Hindlimb muscle (tissue), 1 donor: Measurements from ENCODE around the gene NAALADL1. TPM values are rescaled to one million over a fixed set of nuclear protein-coding genes. Genes with fewer than 3 reads are reported as not detected.
"Not testable (repeated sequence)": the region's sequence is repeated elsewhere in the genome, so short reads cannot be mapped to it uniquely, and the experiment has no call there.

ENCODE experiments used
- DNase-seq: peaks from one replicate; pipeline ENCODE4 v3.0.0-alpha.2; 2013
- polyA plus RNA-seq: library from polyadenylated mRNA; unstranded; fragments of 120-200 nt; gene quantifications from one replicate; pipeline ENCODE4 v1.2.1, GENCODE V29; 2013; ENCODE audit not compliant: insufficient read length

Gene NAALADL1
- polyA plus RNA-seq, 1 donor, result 7.4 TPM

DNA sequence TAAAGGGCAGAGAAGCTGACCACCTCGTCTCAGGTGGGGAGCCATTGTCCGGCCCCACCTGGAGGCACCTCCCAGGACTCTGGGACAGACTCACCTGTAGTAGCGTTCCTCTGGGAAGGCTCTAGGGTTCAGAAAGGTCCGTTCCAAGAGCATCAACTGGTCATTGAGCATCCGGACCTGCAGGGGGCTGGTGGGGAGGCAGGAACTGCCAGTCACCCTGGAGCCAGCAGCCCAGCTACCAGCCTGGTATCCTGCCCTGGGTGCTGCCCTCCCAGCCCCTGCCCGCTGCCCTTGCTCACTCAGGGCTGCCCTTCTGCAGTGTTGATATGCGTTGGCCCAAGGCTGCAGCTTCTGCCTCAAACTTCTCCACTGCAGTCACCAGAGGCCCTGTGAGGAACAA is 12.6 kb downstream of the NAALADL1 start:
- no peak for DNase-seq

DNA sequence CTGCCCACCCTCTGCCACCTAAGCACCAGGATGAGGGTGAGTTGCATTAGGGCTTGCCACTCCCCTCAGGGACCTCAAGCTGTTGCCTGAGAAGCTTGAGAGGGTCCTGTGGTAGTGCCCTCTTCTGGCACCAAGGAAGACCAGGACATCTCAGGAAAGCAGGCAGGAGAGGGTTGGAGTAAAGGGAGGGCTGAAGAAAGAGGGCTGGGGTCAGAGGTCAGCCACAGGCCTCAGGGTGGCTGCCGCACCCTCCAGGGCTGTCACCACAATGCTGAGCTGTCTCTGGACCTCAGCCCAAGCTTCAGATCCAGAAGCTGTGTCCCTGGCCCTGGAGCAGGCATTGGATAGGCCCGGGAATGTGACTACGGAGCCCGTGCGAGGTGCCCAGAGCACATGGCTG is 13.3 kb downstream of the NAALADL1 start:
- DNase-seq, result no peak

DNA sequence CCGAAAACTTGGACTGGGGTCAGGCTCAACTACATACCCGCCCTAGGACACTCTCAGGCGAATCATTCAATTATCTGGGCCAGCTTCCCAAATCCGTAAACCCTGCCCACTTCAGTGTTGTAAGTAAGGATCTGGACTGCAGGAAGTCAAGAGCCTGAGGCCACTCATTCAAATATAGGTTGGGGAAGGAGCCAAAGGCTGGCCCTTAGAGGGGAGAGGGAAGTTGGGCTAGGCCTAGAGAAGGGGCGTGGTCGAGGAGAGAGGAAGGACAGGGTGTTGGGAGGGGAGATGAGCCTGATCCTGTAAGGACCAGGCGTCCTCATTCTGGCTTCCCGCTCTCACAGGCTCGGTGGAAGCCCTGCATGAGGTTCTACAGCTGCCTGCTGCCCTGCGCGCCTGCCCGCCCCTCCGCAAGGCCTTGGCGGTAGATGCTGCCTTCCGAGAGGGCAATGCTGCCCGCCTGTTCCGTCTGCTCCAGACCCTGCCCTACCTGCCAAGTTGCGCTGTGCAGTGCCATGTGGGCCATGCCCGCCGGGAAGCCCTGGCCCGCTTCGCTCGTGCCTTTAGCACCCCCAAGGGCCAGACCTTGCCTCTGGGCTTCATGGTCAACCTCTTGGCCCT is 14.4 kb downstream of the NAALADL1 start:
- peak; percentile 47 for DNase-seq

DNA sequence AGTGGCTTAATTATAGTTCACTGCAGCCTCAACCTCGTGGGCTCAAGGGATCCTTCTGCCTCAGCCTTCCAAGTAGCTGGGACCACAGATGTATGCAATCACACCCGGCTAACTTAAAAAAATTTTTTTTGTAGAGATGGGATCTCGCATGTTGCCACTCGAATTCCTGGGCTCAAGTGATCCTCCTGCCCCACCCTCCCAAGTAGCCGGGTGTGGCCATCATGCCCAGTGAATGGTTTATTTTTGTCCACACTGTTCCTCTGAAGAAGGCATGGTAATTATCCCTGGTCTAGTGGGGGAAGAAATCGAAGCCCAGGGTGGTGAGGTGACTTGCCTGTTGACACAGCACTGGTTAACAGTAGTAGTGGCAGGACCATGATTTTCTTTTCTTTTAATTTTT is 15.5 kb downstream of the NAALADL1 start:
- DNase-seq, result no peak

DNA sequence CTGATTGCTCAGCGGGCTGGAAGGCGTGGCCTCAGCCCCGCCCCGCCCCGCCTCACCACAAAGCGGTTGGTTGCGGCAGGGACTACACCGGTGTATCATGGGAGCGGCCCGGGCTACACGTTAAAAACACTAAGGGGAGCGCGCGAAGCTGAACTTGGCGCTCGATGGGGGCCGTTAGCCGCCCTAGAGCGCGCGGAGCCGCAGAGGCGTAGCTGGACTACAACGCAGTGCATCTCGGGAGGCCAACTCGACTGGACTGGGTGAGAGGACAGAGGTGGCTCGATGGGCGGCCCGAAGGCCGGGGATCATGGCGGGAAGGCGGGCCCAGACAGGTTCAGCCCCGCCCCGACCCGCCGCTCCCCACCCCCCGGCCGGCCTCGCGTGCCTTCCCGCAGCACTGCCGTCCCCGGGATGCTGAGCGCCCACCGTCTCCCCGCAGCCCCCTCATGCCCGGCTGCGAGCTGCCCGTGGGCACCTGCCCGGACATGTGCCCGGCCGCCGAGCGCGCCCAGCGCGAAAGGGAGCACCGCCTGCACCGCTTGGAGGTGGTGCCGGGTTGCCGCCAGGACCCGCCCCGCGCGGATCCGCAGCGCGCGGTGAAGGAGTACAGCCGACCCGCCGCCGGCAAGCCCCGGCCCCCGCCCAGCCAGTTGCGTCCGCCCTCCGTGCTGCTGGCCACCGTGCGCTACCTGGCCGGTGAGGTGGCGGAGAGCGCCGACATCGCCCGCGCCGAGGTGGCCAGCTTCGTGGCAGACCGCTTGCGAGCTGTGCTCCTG is 17.3 kb downstream of the NAALADL1 start, which contains the start of gene SAC3D1:
Gene SAC3D1, plus strand, starts transcription at position 364 of the 776 bp plus-strand sequence. Its CDS starts 83 bp downstream, at position 447.
- peak; percentile 89 for DNase-seq

DNA sequence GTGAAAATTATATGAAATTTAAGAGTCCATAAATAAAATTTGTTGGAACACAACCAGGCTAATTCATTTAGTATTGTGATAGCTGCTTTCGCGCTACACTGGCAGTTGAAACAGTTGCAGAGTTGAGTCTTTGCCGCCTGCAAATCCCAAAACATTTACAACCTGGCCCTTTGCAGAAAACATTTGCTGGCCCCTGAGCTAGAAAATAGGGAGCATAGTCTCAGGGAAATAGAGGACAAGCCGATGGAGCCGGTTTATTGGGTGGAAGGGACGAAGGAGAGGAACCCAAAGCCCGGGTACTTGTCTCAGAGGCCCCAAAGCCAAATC is 17.9 kb downstream of the NAALADL1 start:
- DNase-seq, result no peak

DNA sequence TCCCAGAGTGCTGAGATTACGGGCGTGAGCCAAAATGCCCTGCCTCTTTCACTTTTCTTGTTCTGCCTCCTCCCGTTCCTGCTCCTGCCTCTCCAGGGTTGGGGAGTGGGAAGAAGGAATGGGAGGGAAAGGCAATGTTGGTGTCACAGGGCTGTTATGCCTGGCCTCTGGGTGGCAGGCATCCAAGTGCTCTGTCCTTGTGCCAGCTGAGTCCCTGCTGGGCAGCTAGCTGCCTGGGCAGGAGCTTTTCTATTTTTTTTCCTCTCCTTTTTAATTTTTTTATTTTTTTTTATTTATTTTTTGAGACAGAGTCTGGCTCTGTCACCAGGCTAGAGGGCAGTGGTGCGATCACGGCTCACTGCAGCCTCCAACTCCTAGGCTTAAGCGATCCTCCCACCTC is 21.4 kb downstream of the NAALADL1 start:
- DNase-seq, result no peak

DNA sequence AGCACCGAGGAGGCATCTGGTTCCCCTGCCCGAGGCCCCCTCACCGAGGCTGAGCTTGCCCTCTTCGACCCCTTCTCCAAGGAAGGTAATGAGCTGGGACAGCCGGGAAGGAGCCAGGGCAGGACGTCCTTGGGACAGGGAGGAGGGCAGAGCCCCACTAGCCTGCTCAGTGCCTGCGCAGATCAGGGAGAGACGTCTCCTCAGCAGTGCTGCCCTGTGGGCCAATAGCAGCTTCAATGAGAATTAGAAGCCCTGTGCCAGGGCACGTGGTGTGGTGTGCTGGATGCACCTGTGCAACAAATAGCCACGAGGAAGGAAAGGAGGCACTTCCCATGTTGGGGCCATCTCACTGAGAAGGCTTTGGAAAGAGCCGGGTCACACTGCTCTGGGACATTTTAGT is 22.8 kb downstream of the NAALADL1 start:
- DNase-seq, result no peak

DNA sequence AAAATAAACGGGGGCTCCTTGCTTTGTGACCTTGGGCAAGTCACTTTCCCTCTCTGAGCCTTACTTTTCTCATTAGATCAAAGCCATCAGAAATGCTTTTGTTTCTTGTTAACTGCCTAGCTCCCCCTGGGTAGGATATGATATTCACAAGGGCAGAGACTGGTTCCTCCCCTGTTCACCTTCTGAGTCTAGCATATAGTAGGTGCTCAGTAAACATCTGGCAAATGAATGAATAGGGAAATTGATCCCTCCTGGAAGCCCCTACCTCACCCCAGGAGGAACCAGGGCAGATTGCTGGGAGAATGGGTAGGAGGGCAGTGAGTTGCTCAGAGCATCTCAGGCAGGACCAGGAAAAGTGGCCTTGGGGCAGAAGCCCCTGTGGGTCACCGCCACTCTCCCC is 23.9 kb downstream of the NAALADL1 start:
- no peak for DNase-seq

DNA sequence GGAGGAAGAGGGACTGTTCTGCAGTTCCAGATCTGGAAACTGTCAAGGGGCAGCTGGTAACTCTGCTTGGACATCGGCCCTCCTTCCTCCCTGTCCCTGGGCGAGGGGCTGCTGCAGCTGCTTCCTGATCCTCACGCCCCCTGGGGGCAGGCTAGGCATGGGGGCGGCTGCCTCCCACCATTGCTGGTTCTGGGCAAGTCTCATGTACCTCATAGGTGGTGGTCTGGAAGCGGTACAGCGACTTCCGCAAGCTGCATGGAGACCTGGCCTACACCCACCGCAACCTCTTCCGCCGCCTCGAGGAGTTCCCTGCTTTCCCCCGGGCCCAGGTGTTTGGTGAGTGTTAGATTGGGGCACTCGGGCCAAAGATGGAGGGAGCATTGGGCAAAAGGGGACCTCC is 26.1 kb downstream of the NAALADL1 start:
- no peak for DNase-seq

DNA sequence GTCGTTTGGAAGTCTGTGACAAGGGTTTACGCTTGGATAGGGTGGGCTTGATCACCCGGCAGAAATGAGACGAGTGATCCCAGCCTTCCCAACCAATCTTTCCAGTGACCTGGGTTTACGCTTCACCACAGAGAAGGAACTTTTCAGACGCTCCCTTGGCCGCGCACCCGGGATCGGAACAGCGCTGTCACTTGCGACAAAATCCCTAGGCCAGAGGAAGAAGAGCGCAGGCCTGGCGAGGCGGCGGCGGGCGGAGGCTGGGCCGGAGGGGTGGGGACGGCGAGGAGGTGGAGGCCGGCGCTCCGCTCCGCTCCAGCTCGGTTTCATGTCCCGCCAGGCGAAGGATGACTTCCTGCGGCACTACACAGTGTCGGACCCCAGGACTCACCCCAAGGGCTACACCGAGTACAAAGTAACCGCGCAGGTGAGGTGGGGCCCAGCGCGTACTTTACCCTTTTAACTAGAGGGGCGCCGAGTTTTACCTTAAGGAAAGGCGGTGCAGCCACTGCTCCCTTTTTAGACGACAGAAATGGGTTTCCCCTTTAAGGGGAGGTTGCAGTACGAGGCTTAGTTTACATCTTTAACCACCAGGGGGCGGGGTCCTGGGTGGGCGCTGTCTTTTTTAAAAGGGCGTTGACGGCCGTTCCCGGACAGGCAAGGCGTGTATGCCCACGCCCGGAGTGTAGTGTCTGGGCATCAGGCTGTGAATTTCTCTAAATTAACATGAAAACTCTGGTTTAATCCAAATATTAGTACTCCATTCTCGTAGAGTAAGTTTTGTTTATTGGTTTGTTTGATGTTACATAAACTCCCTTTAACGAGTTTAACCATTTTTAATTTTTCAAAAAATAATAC is 30.9 kb downstream of the NAALADL1 start, which contains the start of gene SNX15:
Gene SNX15, plus strand, starts transcription at position 227 of the 855 bp plus-strand sequence. Its CDS starts 99 bp downstream, at position 326.
- peak; percentile 96 for DNase-seq

DNA sequence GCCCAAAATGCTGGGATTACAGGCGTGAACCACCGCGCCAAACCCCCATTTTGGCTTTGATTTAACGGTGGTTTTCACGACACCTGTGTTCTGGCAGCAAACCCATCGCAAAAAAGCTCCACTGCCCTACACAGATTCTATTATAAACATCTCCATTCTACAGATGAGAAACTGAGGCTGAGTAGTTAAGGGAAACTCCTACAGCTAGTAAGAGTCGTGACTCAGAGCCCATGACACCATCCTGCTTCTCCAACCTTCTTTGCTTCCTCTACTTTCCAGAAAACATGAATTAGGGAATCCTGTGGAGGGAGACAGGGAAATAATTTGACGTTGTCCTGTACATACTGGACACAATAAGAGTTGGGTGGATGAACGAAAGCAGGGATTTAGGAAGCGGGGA is 31.5 kb downstream of the NAALADL1 start:
- DNase-seq, result no peak

DNA sequence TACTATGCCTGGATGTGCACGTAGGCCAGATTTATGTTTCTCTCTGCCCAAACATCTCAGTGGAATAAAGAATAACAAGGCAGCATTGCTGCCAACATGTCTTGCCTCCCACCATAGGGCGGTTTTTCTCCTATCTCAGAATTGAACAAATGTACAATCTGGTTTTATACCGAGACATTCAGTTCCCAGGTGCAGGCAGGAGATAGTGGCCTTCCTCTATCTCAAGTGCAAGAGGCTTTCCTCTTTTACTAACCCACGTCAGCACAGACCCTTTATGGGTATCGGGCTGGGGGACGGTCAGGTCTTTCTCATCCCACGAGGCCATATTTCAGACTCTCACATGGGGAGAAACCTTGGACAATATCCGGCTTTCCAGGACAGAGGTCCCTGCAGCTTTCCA is 34.9 kb downstream of the NAALADL1 start:
- not testable (repeated sequence) for DNase-seq

DNA sequence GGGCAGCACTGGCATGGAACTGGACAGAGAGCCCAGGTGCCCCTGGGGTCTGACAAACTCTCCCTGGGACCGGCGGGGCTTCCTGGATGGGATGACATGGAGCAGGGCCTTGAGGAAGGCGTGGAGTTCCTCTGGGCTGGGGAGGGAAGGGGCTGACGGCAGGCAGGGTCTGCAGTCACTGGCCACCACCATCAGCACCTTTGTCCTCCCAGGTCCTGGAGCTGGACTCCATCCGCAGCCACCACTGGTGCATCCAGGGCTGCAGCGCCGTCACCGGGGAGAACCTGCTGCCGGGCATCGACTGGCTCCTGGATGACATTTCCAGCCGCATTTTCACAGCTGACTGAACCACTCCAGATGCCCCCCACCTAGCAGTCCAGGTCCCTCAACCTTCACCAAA is 36.8 kb downstream of the NAALADL1 start:
- DNase-seq, result no peak

DNA sequence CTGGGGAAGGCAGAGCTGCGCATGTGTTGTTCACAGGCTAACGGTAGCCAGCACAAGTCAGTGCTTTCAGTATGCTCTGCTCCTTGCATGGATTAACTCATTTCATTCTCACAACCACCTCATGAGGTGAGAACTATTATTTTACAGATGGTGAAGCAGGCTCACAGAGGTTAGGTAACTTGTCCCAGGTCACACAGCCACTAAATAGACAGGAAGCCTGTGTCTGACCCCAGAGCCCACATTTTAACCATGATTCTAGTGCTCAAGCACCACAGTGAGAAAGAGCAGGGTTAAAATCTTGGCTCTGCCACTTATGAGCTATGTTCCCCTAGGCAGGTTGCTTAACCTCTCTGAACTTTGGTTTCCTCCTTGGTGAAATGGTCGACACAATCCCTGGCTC is 37.4 kb downstream of the NAALADL1 start:
- no peak for DNase-seq

DNA sequence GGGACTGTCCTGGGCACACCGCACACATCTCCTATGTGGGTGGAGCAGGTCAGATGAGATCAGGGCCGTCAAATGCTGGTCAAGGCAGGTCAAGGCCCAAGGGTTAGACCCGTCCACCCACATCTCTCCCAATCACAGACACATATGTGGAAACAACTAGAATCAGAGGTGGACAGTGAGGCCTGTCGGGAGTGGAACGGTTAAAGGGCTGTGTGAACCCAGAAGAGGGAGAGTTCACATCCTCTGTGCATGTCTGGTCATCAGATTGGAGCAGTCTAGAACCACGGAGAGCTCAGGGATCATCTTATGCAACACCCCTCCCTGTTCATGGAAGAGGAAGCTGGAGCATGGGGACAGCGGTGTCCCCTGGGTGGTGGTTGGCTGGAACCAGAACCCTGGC is 38.5 kb downstream of the NAALADL1 start:
- DNase-seq, result no peak

DNA sequence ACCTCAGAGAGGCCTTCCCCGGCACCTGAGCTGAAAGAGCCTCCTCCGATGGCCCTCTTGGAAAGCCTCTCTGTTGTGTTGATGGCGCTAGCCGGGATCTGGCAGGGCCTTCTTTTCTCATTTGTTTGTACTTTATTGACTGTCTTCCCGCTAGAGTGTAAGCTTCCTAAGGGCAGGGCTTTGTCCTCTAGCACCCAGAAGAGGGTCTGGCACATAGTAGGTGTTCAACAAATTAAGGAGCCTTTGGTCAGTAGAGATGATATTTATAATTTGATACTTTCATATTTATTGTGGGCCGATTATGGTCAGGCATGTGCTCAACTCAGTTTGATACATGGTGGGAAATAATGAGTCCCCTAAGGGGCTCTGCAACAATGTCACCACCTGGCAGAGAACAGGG is 40.4 kb downstream of the NAALADL1 start:
- DNase-seq, result no peak

DNA sequence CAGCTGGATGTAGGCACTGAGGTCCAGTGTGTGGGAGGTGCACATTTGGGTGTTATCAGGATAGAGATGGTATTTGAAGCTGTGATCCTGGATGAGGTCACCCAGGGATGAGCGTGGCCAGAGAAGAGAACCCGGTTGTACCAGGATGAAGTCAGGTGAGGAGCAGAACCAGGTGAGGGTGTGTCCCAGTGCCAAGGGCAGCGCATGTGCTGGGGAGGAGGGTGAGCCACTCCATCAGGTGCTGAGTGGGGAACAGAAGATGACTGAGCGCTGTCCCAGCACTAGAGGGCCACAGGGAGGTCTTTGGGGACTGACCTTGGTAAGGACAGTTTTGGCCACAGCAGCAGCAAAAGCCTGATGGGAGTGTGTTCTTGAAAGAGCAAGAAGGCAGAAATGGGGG is 41.6 kb downstream of the NAALADL1 start:
- no peak for DNase-seq

DNA sequence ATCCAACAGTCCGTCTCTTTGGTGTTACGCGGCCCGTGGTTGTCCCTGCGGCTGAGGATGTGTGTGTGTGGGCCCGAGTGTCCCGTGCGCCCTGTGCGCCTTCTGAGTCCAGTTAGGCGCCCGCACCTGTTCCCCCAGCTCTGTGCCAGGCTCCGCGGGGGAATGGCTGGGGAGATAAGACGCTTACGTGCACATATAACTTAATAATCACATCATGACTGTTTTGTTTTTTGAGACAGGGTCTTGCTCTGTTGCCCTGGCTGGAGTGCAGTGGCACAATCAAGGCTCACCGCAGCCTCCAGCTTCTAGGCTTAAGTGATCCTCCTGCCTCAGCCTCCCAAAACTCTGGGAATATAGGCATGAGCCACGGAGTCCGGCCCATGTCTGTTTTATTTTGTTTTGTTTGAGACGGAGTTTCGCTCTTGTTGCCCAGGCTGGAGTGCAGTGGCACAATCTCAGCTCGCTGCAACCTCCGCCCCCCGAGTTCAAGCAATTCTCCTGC is 43.6 kb downstream of the NAALADL1 start:
- no peak for DNase-seq

DNA sequence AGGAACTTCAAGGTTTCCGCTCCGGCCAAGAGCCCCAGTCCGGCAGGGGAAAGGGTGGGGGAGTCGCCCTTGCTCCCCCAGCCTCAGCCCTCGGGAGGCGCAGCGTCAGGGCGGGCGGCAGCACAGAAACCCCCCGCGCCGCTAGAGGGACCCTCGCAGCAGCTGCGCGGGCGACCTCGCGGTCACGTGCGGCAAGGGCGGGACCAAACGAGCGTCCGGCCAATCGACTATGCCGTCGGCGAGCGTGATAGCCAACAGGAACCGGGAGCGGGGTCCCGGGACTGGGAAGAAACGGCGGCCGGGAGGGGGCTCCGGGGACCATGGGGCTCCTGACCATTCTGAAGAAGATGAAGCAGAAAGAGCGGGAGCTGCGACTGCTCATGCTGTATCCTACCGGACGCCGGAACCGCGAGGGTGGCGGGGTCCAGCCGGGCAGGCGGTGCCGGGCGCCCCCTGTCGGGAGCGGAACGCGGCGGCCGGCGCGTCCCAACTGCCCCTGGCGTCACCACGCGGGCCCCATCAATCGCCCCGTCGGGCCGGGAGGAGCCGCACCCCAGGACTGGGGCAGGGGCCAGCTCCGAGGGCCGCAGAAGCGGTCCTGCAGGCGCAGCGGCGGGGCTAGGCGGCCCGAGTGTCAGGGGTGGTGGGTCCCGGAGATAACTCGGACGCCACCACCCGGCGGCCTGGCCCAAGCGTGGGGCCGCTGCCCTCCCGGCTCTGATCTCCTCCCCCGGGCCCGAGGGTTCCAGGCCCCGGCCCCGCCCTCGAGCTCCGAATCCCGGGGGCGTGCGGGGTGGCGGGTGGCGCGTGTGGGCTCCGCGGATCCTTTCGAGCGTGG is 44.2 kb downstream of the NAALADL1 start, which contains the start of gene ARL2:
Gene ARL2, plus strand, starts transcription at position 273 of the 838 bp plus-strand sequence. Its CDS starts 48 bp downstream, at position 321.
- peak; percentile 98 for DNase-seq

DNA sequence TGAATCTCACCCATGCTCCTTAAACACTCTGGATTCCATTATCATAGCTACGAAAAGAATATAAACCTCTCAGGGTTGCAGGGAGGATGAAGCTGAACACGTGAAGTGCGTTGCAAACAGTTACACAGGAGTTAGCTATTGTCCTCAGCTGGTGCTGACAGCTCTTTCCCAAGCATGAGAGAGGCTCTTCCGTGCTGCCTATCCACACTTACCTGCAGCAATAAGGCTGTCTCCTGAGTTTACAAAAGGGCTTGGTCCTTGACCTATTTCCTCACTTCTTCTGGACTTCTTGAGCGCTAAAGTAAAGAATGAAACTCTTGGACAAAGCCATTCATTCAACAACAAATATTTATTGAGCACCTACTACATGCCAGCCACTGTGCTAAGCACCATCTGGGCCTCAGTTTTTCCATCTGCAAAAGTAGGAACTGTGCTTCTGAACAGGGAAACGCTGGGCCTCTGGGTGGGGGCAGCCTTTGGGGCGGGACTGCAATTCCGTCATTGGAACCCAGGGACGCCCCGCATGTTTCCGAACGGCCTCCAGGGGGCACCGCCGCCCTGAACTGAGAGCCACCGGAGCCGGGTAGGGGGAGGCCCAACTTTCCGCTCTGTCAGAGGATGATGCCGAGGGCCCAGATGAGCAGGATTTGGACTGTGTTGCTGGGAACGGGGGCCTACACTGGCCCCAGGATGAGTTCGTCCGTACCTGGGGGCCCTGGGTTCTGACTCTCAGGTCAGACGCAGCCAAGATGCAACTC is 45.0 kb downstream of the NAALADL1 start:
- DNase-seq, result peak; percentile 96
